HG02642 (cell line): ENCODE measurements around the gene PSMD8.
"Not testable (repeated sequence)": the region's sequence is repeated elsewhere in the genome, so short reads cannot be mapped to it uniquely, and the experiment has no call there.

ENCODE experiments used
- ATAC-seq: cut with Tn5 transposase; IDR thresholded peaks from one replicate; pipeline ENCODE4 v1.9.1; 2021; ENCODE audit warnings: mild to moderate bottlenecking; ENCODE audit not compliant: unreplicated experiment, poor library complexity

Gene PSMD8

DNA sequence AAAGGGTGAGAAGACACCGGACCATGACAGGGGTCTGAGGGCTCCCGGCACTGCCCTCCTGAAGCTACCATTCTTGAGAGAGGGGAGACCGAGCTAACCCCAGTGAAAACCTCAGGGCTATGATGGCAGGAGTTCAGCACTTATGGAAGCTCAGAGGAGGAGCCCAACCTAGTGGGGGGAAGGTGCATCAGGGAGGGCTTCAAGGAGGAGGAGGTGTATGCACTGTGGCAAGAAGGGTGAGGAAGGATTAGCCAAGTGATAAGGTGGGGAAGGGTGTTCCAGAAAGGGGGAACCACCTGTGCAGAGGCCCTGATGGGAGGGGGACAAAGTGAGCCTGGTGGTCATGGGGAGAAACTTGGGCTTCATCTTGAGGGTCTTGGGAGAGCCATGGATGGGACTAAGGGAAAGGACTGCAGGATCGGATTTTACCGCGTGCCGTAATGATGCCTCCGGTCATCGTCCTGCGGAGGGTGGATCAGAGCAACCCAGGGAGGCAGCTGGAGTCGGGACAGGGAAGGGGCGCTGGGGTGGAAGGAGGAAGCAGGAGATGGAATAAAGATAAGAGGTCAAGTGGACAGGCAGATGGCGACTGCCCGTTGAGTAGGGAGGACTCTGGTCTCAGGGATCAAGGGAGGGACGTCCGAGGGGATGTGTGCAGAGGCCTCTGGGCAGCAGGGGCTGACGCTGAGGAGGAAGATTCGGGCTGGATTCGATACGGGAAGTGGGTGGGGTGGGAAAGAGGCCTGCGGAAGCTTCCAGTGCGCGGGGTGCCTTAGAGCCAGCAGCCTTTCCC is 13.3 kb upstream of the PSMD8 start:
- ATAC-seq = peak; percentile 14

DNA sequence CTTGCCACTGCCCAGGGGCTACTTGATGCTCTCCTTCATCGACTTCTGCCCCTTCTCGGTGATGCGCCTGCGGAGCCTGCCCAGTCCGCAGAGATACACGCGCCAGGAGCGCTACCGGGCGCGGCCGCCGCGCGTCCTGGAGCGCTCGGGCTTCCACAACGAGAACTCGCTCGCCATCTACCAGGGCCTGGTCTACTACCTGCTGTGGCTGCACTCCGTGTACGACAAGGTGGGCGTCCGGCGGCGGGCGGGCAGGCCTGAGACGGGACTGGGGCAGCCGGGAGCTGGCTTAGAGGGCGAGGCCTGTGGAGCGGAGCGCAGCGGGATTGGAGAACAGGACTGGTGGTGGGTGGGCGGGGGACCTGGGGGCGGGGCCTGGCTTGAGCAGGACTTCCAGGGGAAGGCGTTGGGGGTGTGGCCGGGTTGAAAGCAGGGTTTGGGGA is 12.7 kb upstream of the PSMD8 start:
- peak; percentile 57 for ATAC-seq

DNA sequence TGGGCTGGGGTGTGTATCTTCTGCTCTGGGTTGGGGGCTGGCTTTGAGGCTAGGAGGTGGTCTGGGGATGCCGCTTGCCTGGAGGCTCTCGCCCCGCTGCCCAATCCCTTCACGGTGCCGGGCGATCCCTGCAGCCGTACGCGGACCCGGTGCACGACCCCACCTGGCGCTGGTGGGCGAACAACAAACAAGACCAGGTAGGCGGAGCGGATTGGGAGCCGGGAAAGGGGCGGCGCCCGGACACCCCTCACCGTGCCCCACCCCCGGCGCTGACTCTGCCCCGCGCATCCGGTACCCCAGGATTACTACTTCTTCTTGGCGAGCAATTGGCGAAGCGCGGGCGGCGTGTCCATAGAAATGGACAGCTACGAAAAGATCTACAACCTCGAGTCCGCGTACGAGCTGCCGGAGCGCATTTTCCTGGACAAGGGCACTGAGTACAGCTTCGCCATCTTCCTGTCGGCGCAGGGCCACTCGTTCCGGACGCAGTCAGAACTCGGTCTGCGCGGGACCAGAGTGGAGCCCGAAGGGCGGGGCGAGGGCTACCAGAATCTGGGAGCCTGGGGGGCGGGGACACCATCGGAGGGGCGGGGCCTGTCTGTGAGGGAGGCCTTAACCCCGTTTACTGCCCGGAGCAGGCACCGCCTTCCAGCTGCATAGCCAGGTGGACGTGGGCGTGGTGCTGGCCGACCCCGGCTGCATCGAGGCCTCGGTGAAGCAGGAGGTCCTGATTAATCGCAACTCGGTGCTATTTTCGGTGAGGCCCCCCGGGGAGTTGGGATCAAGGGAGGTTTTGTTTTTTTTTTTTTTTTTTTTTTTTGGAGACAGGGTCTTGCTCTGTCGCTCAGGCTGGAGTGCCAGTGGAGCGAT is 12.1 kb upstream of the PSMD8 start:
- peak; percentile 36 for ATAC-seq

DNA sequence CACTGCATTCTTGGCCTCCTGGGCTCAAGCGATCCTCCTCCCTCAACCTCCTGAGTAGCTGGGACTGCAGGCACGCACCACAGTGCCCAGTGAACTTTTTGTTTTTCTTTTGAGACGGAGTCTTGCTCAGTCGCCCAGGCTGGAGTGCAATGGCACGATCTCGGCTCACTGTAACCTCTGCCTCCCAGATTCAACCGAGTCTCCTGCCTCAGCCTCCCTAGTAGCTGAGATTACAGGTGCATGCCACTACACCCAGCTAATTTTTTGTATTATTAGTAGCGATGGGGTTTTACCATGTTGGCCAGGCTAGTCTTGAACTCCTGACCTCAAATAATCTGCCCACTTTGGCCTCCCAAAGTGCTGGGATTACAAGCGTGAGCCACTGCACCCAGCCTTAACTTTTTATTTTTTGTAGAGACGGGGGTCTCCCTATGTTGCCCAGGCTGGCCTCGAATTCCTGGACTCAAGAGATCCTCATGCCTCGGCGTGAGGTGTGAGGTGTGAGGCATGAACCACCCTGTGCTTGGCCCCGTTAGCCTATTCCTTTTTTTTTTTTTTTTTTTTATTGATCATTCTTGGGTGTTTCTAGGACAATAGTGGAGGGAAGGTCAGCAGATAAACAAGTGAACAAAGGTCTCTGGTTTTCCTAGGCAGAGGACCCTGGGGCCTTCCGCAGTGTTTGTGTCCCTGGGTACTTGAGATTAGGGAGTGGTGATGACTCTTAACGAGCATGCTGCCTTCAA is 11.3 kb upstream of the PSMD8 start:
- not testable (repeated sequence) for ATAC-seq

DNA sequence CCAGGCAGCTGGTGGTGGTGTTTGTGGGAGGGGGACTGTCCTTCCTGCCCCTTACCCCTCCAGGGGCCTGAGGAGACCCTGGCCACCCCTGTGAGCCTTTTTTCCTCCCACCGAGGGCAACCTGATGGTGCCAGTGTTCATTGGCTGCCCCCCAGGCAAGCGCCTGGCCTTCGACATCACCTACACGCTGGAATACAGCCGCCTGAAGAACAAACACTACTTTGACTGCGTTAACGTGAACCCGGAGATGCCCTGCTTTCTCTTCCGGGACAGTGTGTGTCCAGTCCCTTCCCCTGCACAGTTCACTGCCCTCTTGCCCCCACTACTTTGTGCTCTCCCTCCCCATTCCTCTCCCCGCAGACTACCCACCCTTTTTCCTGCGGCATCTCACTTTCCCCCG is 7.3 kb upstream of the PSMD8 start:
- ATAC-seq = no peak

DNA sequence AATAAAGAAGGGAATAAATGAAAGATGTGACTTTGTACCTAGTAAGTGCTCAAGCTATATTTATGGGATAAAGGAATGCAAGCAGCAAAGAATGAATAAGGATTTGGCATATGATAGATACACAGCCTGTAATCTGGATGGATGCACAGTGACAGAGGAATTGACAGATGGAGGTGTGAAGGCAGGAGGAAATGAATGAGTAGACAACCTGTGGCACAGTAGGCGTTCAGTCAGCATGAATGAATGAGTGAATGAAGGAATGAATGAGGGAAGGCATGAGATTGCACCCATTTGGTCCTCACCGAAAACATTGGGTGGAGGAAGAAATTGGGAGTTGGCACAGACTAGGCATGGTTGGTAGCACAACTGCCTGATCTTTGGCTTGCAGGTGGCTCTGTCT is 4.8 kb upstream of the PSMD8 start:
- no peak for ATAC-seq

DNA sequence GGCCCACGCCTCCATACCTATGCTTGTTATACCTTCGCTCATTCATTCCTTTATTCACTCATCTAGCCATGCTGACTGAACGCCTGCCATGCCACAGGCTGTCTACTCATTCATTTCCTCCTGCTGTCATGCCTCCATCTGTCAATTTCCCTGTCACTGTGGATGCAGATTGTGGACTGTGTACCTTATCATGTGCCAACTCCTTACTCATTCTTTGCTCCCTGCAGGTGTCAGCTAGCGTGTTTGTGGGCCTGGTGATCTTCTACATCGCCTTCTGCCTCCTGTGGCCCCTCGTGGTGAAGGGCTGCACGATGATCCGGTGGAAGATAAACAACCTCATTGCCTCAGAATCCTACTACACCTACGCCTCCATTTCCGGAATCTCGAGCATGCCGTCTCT is 4.1 kb upstream of the PSMD8 start:
- no peak for ATAC-seq

DNA sequence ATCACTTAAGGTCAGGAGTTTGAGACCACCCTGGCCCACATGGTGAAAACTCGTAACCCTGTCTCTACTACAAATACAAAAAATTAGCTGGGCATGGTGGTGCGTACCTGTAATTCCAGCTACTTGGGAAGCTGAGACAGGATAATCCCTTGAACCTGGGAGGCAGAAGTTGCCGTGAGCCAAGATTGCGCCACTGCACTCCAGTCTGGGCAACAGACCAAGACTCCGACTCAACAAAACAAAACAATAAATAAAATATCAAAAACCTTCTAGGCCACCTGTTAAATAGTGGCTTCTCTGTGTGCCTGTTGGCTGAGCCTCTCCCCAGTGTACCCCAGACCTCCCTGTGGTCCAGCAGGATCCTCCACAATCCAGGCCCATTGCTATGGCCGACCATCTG is 3.3 kb upstream of the PSMD8 start:
- ATAC-seq = no peak

DNA sequence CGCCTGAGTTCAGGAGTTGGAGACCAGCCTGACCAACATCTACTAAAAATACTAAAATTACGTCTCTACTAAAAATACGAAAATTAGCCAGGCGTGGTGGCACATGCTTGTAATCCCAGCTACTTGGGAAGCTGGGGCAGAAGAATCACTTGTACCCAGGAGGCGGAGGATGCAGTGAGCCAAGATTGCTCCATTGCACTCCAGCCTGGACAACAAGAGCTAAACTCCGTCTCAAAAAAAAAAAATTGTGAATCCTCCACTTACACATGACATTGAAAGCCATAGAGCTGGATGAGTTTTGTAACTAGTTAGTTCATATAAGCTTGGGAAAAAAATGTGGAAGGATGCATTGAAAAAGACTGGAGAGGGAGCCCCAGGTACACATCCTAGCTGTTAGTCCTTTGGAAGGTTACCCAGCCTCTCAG is 452 bp upstream of the PSMD8 start:
- no peak for ATAC-seq

DNA sequence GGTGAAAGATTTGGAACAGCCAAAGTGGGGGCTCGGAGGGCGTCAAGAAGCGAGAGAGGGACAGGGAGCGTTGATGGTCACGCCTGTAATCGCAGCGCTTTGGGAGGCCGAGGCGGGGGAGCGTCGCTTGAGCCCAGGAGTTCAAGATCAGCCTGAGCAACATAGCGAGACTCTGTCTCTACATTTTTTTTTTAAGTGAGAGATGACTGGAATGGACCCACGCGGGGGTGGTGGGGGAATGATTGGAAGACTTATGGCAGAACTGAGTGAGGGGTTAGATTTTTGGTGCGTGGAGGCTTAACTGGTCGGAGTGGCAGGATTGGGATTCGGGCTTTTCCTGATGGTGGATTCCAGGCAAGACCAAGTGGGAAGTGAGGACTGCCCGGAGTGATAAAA is 725 bp downstream of the PSMD8 start:
- ATAC-seq = no peak

DNA sequence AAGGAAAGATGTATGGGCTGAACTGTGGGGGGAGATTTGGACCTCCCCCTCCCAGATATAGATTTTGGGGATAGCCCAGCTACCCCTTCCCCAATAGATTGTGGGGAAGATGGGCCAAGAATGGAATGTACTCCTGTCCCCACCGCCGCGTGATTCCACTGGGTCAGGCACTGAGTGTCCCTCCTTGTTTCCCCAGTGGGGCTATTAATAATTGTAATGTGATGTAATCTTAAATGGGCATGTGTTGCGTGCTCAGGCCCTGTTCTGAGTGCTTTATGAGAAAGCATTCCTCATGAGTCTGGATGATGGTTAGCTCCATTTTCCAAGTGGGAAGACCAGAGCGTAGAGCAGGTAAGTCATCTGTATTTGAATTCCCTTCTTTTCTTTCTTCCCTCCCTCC is 1.4 kb downstream of the PSMD8 start:
- ATAC-seq = no peak

DNA sequence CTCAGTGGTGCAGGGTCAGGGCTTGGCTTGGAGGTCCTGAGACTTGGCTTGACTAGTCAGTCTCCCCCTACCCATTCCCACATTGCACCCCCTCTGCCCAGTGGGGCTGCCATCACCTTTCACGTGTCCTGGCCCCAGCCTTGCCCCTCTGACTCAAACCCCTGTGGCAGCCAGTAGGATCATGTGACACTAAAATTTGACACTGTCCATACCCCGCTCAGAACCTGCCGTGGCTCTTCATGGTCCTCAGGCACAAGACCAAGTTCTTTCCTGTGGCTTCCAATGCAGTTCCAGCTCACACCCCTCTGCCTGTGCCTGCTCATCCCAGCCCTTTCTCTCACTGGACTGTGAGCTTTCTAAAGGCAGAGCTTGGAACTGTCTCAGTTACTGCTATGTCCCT is 2.2 kb downstream of the PSMD8 start:
- no peak for ATAC-seq

DNA sequence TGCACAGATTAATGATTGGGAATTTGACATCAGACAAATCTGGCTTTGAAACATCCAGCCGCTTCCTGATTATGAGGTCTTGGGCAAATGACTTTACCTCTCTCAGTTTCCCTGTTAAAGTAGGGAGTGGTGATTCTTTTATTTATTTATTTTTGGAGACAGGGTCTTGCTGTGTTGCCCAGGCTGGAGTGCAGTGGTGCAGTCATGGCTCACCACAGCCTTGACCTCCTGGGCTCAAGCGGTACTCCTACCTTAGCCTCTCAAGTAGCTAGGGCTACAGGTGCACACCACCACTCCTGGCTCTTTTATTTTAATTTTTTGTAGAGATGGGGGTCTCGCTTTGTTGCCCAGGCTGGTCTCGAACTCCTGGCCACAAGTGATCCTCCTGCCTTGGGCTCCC is 2.7 kb downstream of the PSMD8 start:
- no peak for ATAC-seq

DNA sequence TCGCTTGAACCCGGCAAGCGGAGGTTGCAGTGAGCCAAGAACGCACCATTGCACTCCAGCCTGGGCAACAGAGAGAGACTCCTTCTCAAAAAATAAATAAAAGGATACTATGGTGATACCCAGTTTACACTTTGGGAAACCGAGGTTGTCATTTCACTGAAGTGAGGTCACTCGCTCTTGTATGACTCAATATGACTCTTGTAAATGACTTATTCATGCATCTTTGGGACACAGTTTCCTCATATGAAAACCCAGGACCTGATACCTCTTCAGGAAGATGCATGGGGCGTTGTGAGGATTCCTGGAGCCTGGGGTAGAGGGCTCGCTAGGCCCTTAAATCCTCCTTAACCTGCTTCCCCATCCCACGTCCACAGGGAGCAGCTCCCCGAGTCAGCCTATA is 4.5 kb downstream of the PSMD8 start:
- ATAC-seq = no peak

DNA sequence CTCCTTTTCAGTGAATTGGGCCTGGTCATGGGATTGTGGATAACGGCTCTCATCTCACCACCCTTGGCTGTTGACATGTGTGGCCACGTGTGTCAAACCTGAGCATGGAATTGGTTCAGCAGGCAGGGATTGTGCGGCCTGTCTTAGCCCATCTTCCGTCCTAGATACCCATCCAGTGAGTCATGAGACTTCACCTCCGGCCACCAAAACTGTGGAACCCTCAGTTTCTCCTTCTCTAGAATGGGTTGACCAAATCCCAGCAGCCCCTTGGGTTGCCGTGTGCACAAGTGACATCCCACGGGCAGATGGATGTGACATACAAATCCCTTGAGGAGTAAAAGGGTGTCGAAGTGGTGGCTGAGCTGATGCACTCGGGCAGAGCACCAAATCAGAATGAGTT is 6.8 kb downstream of the PSMD8 start:
- no peak for ATAC-seq

DNA sequence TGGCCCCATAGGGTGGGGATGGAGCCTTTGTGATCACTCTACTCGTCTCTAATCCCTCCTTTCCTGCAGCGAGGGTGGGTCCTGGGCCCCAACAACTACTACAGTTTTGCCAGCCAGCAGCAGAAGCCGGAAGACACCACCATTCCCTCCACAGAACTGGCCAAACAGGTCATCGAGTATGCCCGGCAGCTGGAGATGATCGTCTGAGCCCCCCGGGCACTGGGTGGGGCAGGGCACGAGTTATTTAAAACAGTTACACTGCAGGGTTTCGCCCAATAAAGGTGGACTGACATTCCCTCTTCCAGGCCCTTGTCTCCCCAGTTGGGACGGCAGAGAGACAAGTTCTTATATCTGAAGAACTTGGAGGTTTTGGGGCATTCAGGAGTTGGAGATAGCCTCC is 8.8 kb downstream of the PSMD8 start:
- ATAC-seq = no peak

DNA sequence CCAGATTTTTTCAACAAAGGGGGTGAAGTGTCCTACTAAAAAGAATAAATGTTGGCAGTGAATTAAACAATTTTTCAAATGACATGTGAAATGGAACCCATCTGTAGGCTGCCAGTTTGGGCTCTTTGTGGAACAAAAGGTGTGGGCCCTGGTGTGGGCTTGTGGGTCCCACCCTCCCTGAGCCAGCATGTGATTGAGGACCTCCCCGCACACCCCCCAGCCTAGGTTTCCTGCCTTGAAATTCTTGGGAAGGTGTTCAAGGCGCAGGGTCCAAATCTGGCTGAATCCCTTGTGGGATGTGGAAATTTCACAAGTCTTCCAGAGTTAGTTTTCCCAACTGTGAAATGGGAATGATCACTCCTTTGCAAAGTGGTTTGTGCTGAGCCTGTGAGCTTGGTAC is 9.4 kb downstream of the PSMD8 start:
- ATAC-seq = no peak

DNA sequence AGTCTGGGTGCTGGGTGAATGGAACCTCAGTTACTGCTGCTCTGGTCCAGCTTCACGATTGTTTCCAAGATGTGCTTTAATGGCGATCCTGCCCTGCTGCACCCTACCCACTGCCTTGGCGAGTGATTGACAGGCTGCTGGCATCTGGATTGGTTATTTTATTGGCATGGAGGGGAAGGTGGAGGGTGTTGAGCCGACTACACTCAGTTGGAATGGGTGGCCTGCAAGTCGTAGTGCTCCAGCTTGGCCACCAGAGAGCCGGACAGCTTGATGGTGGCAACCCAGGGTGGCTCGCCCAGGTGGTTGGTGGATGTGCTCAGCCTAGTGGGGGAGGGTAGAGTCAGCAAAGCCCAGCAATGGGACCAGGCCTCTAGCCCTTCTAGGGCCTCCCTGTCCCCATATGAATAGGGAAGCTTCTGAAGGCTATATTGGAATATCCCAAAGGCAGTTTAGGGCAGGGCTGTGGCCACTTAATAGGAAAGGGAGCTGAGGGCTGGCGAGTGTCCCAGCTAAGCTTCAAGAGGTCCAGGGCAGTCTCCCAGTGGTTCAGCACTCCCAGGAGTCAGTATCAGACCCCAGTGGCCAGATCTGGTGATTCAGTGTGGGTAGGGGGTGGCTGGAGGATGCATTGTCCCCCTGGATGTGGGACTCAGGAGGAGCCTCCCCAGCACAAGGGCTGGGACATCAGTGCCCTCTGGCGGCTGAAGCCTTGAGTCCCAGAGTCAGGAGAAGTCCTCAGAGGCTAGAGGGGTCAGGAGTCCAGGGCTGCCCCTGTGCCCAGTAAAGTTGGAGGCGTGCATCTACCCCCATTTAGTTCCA is 10.0 kb downstream of the PSMD8 start:
- ATAC-seq = no peak

DNA sequence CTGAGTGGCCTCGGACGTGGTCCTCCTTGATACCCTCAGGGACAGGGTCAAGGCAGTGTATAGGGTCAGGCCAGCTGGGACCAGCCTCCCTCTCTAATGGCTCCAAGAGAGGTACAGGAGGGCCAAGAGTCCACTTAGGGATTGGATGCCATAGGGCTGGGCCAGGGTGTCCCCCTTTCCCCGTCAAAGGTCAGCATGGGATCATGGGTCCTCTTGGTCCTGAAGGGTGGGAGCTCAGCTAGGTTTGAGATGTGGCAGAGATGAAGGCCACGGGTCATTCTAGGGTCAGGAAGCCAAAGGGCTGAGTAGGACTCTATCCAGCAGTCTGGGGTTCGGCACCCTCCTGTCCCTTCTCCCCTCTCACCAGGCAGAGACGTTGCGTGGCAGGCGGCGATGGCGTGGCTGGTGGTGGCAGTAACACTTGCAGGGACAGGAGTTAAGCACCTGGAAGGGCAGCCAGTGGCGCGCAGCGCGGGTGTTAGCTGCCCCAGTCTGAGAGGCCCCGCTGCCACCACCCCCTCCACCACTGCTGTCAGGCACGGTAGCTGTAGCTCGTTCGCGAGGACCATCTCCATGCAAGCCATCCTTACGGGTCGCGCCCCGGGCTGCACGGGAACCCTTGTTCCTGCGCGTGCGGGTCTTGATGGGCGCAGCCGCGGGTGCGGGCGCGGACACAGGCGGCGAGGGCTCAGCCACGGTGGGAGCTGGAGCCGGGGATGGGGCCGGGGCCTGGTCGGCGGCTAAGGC is 10.9 kb downstream of the PSMD8 start:
- no peak for ATAC-seq
